ENCODE measurements around the gene RRAD.

The RRAD gene

DNA sequence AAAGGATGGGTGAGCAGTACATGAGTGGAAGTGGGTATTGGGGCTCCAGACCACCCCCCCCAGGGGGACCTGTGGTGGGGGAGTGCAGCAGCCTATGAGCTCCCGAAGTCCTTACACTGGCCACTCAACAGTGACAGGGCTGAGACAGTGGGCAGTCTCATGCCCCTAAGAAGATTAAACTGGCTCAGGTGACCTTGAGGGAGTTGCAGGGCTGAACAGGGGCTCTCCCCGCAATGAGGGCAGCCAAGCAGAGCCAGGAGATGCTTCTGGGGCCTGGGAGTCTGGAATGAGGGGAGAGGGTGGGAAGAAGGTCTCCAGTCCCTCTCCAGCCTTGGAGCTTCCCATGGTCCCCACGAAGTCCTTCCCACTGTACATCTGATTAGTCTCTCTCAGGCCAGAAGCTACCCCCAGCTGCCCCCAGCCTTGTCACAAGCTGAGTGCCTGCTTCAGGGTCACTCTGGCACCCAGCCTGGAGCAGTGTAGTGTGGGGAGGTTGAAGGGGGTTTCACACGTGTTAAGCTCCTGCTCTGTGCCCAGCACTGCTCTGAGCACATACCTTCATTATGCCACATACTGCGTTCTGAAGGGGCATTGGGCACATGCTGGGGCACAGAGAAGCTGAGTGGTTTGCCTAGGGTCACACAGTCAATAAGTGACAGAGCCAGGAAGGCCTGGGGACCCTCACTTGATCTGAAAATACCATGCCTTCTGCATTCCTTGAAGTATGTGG lies 5.6 kb downstream of the RRAD start:
- peaks cover 2% of the 10 kb centered on the region; the same call in 1 of the 2 replicates for H3K27me3 ChIP-seq (replicated peaks; ENCODE audit: control insufficient read depth, insufficient read depth, low read length)
- TF ChIP-seq, protein P1, sequence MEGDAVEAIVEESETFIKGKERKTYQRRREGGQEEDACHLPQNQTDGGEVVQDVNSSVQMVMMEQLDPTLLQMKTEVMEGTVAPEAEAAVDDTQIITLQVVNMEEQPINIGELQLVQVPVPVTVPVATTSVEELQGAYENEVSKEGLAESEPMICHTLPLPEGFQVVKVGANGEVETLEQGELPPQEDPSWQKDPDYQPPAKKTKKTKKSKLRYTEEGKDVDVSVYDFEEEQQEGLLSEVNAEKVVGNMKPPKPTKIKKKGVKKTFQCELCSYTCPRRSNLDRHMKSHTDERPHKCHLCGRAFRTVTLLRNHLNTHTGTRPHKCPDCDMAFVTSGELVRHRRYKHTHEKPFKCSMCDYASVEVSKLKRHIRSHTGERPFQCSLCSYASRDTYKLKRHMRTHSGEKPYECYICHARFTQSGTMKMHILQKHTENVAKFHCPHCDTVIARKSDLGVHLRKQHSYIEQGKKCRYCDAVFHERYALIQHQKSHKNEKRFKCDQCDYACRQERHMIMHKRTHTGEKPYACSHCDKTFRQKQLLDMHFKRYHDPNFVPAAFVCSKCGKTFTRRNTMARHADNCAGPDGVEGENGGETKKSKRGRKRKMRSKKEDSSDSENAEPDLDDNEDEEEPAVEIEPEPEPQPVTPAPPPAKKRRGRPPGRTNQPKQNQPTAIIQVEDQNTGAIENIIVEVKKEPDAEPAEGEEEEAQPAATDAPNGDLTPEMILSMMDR (IDR thresholded peaks at IDR 0.05; ENCODE audit: insufficient read depth, low read length, poor library complexity, severe bottlenecking), result no peak
- no peak overlapping the region for H3K4me3 ChIP-seq (replicated peaks; ENCODE audit: low read depth, low read length)
- DNase-seq (ENCODE audit: extremely low read depth, insufficient read length), result no peak
- no peaks in the 10 kb centered on the region for H3K36me3 ChIP-seq (ENCODE audit: control insufficient read depth, insufficient read depth, low read length)

DNA sequence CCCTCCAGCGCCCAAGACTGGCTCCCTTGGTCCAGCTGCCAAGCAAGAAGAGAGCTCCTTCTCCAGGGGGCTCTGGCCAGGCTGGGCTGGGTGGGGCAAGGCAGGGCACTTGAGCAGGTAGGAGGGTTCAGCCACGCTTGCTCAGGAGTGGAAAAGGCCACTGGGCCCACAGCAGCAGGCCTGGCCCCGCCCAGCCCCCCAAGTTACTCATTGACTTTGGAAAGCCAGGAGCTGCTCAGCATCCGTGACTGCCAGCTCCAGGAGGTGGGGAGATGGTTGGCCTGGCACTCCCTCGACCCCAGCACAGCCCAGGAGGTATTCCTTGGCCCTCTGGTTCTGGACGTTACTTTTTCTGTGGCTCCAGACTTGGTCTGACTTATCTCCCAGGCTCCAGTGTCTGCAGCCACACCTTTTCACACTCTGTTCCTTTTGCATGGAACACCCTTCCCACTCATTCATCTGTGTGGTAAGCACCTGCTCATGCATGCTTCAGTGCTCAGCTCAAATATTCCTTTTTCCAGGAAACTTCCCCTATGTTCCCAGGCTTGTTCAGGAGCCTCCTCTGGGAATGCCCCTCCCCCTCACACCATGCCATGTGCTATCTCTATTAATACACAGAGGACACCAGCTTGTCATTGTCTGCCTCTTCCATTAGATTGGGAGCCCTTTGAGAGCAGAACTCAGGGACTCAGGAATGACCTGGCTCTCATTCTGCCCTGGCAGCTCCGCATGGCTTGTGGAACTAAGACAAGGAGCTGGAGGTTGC lies 6.3 kb downstream of the RRAD start, which contains the start of gene CDH16:
Gene CDH16 (minus strand): TSS at position 83 of the 766 bp plus-strand sequence. CDS start 820 bp downstream, outside the sequence.
- Histone ChIP-seq H3K4me3 (replicated peaks; ENCODE audit: low read depth, low read length) (no peak within 1 kb of the TSS), H3K27me3 (replicated peaks; ENCODE audit: control insufficient read depth, insufficient read depth, low read length) (peaks cover 2% of the 10 kb centered on the region), H3K36me3 (ENCODE audit: control insufficient read depth, insufficient read depth, low read length) (no peaks in the 10 kb centered on the region)
- TF ChIP-seq, protein P1 (IDR thresholded peaks at IDR 0.05; ENCODE audit: insufficient read depth, low read length, poor library complexity, severe bottlenecking), result no peak
- DNase-seq (ENCODE audit: extremely low read depth, insufficient read length), result no peak

DNA sequence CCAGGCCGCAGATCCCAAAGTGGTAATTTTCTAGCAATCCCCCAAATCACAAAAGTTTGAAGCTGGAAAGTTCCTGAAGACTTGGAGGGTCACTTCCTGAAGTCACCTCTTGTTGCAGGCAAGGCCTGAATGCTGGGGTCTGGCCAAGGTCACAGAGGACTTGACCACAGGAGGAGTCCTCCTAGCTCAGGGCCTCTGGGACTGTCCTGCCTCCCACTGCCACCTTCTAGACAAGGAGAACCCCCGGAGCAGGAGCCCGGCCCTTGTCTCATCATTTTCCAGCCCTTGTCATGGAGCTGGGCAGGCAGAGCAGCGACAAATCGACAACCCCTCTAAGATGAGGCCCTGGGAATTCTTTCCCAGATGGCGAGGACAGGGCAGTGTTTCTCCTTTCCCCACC lies 7.0 kb downstream of the RRAD start:
- TF ChIP-seq, protein P1 (IDR thresholded peaks at IDR 0.05; ENCODE audit: insufficient read depth, low read length, poor library complexity, severe bottlenecking), result no peak
- no peak overlapping the region for H3K4me3 ChIP-seq (replicated peaks; ENCODE audit: low read depth, low read length)

DNA sequence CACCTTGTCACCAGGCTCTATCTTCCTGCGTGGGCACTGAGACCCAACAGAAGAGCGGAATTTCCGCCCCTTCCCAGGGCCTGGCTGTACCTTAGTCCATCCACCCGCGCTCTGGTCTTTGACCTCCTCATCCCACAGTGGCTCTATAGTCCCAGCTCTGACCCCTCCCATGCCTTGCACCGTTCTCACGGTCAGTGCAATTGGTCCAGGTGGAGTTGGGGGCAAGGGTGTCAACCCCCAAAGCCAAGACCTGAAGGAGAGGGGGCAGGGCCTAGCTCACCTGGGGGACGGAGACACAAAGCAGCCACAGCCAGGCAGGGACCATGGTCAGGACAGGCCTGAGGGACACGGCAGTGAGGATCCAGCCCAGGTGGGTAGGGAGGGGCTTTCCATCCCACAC lies 7.6 kb downstream of the RRAD start:
- no peak for DNase-seq (ENCODE audit: extremely low read depth, insufficient read length)
- no peaks in the 10 kb centered on the region; the same call in none of the 2 replicates for H3K27me3 ChIP-seq (replicated peaks; ENCODE audit: control insufficient read depth, insufficient read depth, low read length)
- H3K36me3 ChIP-seq (ENCODE audit: control insufficient read depth, insufficient read depth, low read length), result no peaks in the 10 kb centered on the region
- TF ChIP-seq, protein P1 (IDR thresholded peaks at IDR 0.05; ENCODE audit: insufficient read depth, low read length, poor library complexity, severe bottlenecking), result no peak
- no peak overlapping the region for H3K4me3 ChIP-seq (replicated peaks; ENCODE audit: low read depth, low read length)

More for the DNA sequence above, 7.0 kb downstream of the RRAD start:
- Histone ChIP-seq H3K36me3 (ENCODE audit: control insufficient read depth, insufficient read depth, low read length) (no peaks in the 10 kb centered on the region), H3K27me3 (replicated peaks; ENCODE audit: control insufficient read depth, insufficient read depth, low read length) (no peaks in the 10 kb centered on the region; the same call in none of the 2 replicates)
- DNase-seq (ENCODE audit: extremely low read depth, insufficient read length), result no peak

DNA sequence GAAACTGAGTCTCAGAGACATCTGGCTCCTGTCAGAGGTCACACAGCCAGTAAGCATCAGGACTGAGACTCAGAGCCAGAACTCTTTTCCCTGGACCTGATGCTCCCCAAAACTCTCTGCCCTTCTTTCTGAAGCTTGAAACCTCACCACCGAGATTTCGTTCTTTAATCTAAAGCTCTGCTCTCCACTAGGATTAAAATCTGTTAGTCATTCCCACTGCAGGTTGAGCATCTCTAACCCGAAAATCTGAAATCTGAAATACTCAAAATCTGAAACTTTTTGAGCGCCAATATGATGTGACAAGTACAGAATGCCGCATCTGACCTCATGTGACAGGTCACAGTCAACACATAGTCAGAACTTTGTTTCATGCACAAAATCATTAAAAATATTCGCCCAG lies 8.8 kb downstream of the RRAD start:
- H3K36me3 ChIP-seq (ENCODE audit: control insufficient read depth, insufficient read depth, low read length), result no peaks in the 10 kb centered on the region
- TF ChIP-seq, protein P1 (IDR thresholded peaks at IDR 0.05; ENCODE audit: insufficient read depth, low read length, poor library complexity, severe bottlenecking), result no peak

More for the DNA sequence above, 8.8 kb downstream of the RRAD start:
- H3K27me3 ChIP-seq (replicated peaks; ENCODE audit: control insufficient read depth, insufficient read depth, low read length), result no peaks in the 10 kb centered on the region; the same call in none of the 2 replicates
- DNase-seq (ENCODE audit: extremely low read depth, insufficient read length), result no peak
- no peak overlapping the region for H3K4me3 ChIP-seq (replicated peaks; ENCODE audit: low read depth, low read length)

Measured in GM06990 (cell line).